Measurements from ENCODE around the gene IPO5.

IPO5 gene

DNA sequence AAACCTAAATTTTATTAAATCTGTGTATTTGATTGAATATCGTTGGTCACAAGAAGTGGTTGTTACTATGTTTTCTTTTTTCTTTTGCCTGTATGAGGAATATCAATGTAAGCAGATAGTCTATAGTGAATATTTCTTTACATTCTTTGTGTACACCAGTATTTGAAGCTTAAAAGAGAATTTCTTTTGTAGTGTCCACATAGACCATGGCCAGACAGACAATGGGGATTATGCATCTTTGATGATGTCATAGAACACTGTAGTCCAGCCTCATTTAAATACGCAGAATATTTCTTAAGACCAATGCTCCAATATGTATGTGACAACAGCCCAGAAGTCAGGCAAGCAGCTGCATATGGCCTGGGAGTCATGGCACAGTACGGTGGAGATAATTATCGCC, 64.8 kb downstream of the IPO5 start:
- TF ChIP-seq, protein P1, sequence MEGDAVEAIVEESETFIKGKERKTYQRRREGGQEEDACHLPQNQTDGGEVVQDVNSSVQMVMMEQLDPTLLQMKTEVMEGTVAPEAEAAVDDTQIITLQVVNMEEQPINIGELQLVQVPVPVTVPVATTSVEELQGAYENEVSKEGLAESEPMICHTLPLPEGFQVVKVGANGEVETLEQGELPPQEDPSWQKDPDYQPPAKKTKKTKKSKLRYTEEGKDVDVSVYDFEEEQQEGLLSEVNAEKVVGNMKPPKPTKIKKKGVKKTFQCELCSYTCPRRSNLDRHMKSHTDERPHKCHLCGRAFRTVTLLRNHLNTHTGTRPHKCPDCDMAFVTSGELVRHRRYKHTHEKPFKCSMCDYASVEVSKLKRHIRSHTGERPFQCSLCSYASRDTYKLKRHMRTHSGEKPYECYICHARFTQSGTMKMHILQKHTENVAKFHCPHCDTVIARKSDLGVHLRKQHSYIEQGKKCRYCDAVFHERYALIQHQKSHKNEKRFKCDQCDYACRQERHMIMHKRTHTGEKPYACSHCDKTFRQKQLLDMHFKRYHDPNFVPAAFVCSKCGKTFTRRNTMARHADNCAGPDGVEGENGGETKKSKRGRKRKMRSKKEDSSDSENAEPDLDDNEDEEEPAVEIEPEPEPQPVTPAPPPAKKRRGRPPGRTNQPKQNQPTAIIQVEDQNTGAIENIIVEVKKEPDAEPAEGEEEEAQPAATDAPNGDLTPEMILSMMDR (IDR thresholded peaks at IDR 0.05; ENCODE audit: low read length): no peak
- no peak for TF ChIP-seq EZH2 (IDR thresholded peaks at IDR 0.05; ENCODE audit: borderline replicate concordance, low read length)
- Histone ChIP-seq H3K27ac (ENCODE audit: low read depth, low read length, poor library complexity, severe bottlenecking) (no peak overlapping the region), H3F3A (ENCODE audit: insufficient read depth, low read length) (no peaks in the 10 kb centered on the region)

DNA sequence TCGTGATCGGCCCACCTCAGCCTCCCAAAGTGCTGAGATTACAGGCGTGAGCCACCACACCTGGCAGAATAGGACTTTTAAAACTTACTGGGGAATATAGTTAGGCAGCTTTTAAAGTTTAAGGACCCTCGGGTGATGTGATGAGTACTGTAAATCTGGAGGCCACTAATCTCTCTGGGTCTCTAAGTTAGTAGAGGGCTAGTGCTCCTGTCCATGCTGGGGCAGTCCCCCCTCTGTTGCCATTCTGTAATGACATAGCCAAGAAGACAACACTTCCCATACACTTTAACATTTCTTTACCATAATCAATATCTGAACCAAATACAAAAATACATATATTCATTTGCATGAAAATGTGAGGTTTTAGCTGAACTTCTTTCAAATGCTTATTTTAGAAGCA, 65.7 kb downstream of the IPO5 start:
- no peaks in the 10 kb centered on the region for H3K9me3 ChIP-seq (ENCODE audit: low read length)
- no peaks in the 10 kb centered on the region for H3K4me1 ChIP-seq (ENCODE audit: insufficient read depth, low read length, severe bottlenecking)
- H3K36me3 ChIP-seq (ENCODE audit: insufficient read depth, low read length): peaks cover 93% of the 10 kb centered on the region
- no peak overlapping the region for H2AFZ ChIP-seq (ENCODE audit: low read length)
- no peaks in the 10 kb centered on the region for H3K9me2 ChIP-seq (ENCODE audit: low read depth, low read length)
- no peaks in the 10 kb centered on the region for H4K20me1 ChIP-seq (ENCODE audit: insufficient read depth, low read length)
- H3K27ac ChIP-seq (ENCODE audit: low read depth, low read length, poor library complexity, severe bottlenecking): no peak overlapping the region
- H3K4me2 ChIP-seq (ENCODE audit: low read length): no peak overlapping the region
- no peaks in the 10 kb centered on the region for H3F3A ChIP-seq (ENCODE audit: insufficient read depth, low read length)
- no peaks in the 10 kb centered on the region for H3K27me3 ChIP-seq (ENCODE audit: insufficient read depth, low read length)
- no peaks in the 10 kb centered on the region for H3K79me2 ChIP-seq (ENCODE audit: insufficient read depth, low read length)
- H3K4me3 ChIP-seq (ENCODE audit: low read depth, low read length, poor library complexity, severe bottlenecking): no peak overlapping the region
- TF ChIP-seq EZH2 (IDR thresholded peaks at IDR 0.05; ENCODE audit: borderline replicate concordance, low read length): no peak
- TF ChIP-seq, protein P1 (IDR thresholded peaks at IDR 0.05; ENCODE audit: low read length): no peak
- no peak overlapping the region for H3K9ac ChIP-seq (ENCODE audit: low read length)

More for the DNA sequence above, 64.8 kb downstream of the IPO5 start:
- Histone ChIP-seq H3K9ac (ENCODE audit: low read length) (no peak overlapping the region), H3K9me3 (ENCODE audit: low read length) (no peaks in the 10 kb centered on the region), H2AFZ (ENCODE audit: low read length) (no peak overlapping the region), H3K4me1 (ENCODE audit: insufficient read depth, low read length, severe bottlenecking) (no peaks in the 10 kb centered on the region), H3K4me3 (ENCODE audit: low read depth, low read length, poor library complexity, severe bottlenecking) (no peak overlapping the region), H3K9me2 (ENCODE audit: low read depth, low read length) (no peaks in the 10 kb centered on the region), H3K27me3 (ENCODE audit: insufficient read depth, low read length) (no peaks in the 10 kb centered on the region), H3K79me2 (ENCODE audit: insufficient read depth, low read length) (no peaks in the 10 kb centered on the region), H3K4me2 (ENCODE audit: low read length) (no peak overlapping the region), H3K36me3 (ENCODE audit: insufficient read depth, low read length) (peaks cover 93% of the 10 kb centered on the region), H4K20me1 (ENCODE audit: insufficient read depth, low read length) (no peaks in the 10 kb centered on the region)

DNA sequence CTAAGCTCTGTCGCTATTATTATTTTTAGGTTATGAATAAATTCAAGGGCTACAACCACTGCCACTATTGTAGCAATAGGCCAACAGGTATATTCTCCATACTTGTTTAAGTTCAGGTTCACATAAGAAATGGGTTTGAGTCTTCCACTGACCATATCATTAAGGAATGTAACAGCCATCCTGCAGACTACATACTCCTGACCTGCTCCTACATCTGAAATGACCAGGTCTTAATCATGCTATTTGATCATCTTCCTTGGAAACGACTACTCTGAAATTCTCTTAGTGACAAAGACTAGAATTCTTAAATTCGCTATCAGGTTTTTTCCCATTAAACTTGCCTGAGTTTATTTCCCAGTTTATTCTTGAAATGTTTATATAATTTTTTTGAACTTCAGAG, 66.8 kb downstream of the IPO5 start:
- Histone ChIP-seq H3K9ac (ENCODE audit: low read length) (no peak overlapping the region), H3K4me2 (ENCODE audit: low read length) (no peak overlapping the region), H4K20me1 (ENCODE audit: insufficient read depth, low read length) (no peaks in the 10 kb centered on the region), H3K27me3 (ENCODE audit: insufficient read depth, low read length) (no peaks in the 10 kb centered on the region), H3K79me2 (ENCODE audit: insufficient read depth, low read length) (no peaks in the 10 kb centered on the region), H3K9me3 (ENCODE audit: low read length) (no peaks in the 10 kb centered on the region), H3K36me3 (ENCODE audit: insufficient read depth, low read length) (peaks cover 86% of the 10 kb centered on the region), H2AFZ (ENCODE audit: low read length) (no peak overlapping the region), H3K27ac (ENCODE audit: low read depth, low read length, poor library complexity, severe bottlenecking) (no peak overlapping the region), H3K9me2 (ENCODE audit: low read depth, low read length) (no peaks in the 10 kb centered on the region), H3F3A (ENCODE audit: insufficient read depth, low read length) (no peaks in the 10 kb centered on the region), H3K4me1 (ENCODE audit: insufficient read depth, low read length, severe bottlenecking) (no peaks in the 10 kb centered on the region), H3K4me3 (ENCODE audit: low read depth, low read length, poor library complexity, severe bottlenecking) (no peak overlapping the region)
- TF ChIP-seq, protein P1 (IDR thresholded peaks at IDR 0.05; ENCODE audit: low read length): no peak
